Liver (tissue), 3 donors: Measurements from ENCODE around the gene RXFP3.

ENCODE experiments used
- JUND ChIP-seq, 2 donors: IDR thresholded peaks; 2 replicates each; pipeline ENCODE4 v1.6.1; 2016; ENCODE audit warnings: antibody characterized with exemption in 2 of 2
- RAD21 ChIP-seq, 2 donors: IDR thresholded peaks; 2 replicates each; pipeline ENCODE4 v1.6.1; 2016; ENCODE audit warnings: antibody characterized with exemption in 2 of 2, mild to moderate bottlenecking in 2 of 2
- RXRA ChIP-seq, 2 donors: IDR thresholded peaks; 2 replicates each; pipeline ENCODE4 v1.6.1; 2017 to 2018; ENCODE audit warnings: antibody characterized with exemption in 2 of 2, mild to moderate bottlenecking in 1 of 2
- TF ChIP-seq, protein P1 (sequence below): fragments of 150-350 bp; IDR thresholded peaks from 2 replicates; pipeline ENCODE4 v1.5.1; 2017; ENCODE audit warnings: improper control_type of control experiment, low read depth, low read length; ENCODE audit not compliant: missing input control
- TF ChIP-seq, protein P2 (sequence below): IDR thresholded peaks from 2 replicates; pipeline ENCODE4 v1.6.1; 2016; ENCODE audit warnings: antibody characterized with exemption, mild to moderate bottlenecking
- TF ChIP-seq, protein P3 (sequence below): IDR thresholded peaks from 2 replicates; pipeline ENCODE4 v1.6.1; 2016; ENCODE audit warnings: antibody characterized with exemption
- donor health status: healthy.
- donor health status: healthy.

DNA sequence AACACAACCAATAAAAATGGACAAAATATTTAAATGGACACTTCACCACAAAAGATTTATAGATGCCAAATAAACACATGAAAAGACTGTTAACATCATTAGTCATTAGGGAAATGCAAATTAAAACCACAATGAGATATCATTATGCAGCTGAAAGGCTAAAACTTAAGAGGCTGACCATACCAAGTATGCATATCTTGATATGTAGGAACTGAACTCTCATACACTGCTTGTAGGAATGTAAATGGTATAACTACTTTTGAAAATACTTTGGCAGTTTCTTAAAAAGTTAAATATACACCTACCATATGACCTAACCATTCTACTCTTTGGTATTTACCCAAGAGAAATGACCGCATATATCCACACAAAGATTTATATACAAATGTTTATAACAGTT is 30.8 kb upstream of the RXFP3 start:
- TF ChIP-seq, protein P1, sequence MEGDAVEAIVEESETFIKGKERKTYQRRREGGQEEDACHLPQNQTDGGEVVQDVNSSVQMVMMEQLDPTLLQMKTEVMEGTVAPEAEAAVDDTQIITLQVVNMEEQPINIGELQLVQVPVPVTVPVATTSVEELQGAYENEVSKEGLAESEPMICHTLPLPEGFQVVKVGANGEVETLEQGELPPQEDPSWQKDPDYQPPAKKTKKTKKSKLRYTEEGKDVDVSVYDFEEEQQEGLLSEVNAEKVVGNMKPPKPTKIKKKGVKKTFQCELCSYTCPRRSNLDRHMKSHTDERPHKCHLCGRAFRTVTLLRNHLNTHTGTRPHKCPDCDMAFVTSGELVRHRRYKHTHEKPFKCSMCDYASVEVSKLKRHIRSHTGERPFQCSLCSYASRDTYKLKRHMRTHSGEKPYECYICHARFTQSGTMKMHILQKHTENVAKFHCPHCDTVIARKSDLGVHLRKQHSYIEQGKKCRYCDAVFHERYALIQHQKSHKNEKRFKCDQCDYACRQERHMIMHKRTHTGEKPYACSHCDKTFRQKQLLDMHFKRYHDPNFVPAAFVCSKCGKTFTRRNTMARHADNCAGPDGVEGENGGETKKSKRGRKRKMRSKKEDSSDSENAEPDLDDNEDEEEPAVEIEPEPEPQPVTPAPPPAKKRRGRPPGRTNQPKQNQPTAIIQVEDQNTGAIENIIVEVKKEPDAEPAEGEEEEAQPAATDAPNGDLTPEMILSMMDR: no peak
- TF ChIP-seq RAD21 (IDR thresholded peaks at IDR 0.05) (no peak), JUND (IDR thresholded peaks at IDR 0.05) (no peak), RXRA (IDR thresholded peaks at IDR 0.05) (no peak)
- TF ChIP-seq, protein P2, sequence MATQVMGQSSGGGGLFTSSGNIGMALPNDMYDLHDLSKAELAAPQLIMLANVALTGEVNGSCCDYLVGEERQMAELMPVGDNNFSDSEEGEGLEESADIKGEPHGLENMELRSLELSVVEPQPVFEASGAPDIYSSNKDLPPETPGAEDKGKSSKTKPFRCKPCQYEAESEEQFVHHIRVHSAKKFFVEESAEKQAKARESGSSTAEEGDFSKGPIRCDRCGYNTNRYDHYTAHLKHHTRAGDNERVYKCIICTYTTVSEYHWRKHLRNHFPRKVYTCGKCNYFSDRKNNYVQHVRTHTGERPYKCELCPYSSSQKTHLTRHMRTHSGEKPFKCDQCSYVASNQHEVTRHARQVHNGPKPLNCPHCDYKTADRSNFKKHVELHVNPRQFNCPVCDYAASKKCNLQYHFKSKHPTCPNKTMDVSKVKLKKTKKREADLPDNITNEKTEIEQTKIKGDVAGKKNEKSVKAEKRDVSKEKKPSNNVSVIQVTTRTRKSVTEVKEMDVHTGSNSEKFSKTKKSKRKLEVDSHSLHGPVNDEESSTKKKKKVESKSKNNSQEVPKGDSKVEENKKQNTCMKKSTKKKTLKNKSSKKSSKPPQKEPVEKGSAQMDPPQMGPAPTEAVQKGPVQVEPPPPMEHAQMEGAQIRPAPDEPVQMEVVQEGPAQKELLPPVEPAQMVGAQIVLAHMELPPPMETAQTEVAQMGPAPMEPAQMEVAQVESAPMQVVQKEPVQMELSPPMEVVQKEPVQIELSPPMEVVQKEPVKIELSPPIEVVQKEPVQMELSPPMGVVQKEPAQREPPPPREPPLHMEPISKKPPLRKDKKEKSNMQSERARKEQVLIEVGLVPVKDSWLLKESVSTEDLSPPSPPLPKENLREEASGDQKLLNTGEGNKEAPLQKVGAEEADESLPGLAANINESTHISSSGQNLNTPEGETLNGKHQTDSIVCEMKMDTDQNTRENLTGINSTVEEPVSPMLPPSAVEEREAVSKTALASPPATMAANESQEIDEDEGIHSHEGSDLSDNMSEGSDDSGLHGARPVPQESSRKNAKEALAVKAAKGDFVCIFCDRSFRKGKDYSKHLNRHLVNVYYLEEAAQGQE: no peak
- TF ChIP-seq, protein P3, sequence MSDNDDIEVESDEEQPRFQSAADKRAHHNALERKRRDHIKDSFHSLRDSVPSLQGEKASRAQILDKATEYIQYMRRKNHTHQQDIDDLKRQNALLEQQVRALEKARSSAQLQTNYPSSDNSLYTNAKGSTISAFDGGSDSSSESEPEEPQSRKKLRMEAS: no peak
